GM19328 (cell line): Measurements from ENCODE around the gene IL17C.
"Not testable (repeated sequence)": the region's sequence is repeated elsewhere in the genome, so short reads cannot be mapped to it uniquely, and the experiment has no call there.

ENCODE experiments used
- ATAC-seq: cut with Tn5 transposase; IDR thresholded peaks from one replicate; pipeline ENCODE4 v1.9.1; 2021; ENCODE audit warnings: mild to moderate bottlenecking, moderate library complexity; ENCODE audit not compliant: unreplicated experiment

The IL17C gene

GRCh38 chr16:88656291-88656980, 18.1 kb downstream of the IL17C start:
- ATAC-seq, result no peak

- no peak for ATAC-seq
Measured at GRCh38 chr16:88657371-88657770, 19.0 kb downstream of the IL17C start.

GRCh38 chr16:88658714-88659113, 20.3 kb downstream of the IL17C start:
- no peak for ATAC-seq

- no peak for ATAC-seq
Measured at GRCh38 chr16:88659160-88659559, 20.8 kb downstream of the IL17C start.

GRCh38 chr16:88661468-88661867, 23.1 kb downstream of the IL17C start:
- ATAC-seq, result no peak

- ATAC-seq, result no peak
Measured at GRCh38 chr16:88662222-88662842, 24.0 kb downstream of the IL17C start.

GRCh38 chr16:88662843-88663606, 24.7 kb downstream of the IL17C start, which contains the start of gene MVD:
Gene MVD (minus strand): TSS chr16:88663091. CDS start chr16:88663080, 11 bp downstream.
- ATAC-seq, result peak; percentile 93

GRCh38 chr16:88665148-88665547, 26.8 kb downstream of the IL17C start:
- ATAC-seq, result no peak

- ATAC-seq, result no peak
Measured at GRCh38 chr16:88665570-88665969, 27.2 kb downstream of the IL17C start.

- no peak for ATAC-seq
Measured at GRCh38 chr16:88667461-88667860, 29.1 kb downstream of the IL17C start.

- ATAC-seq, result not testable (repeated sequence)
Measured at GRCh38 chr16:88669493-88669892, 31.1 kb downstream of the IL17C start.

GRCh38 chr16:88669980-88670379, 31.6 kb downstream of the IL17C start:
- ATAC-seq, result no peak

GRCh38 chr16:88671806-88672205, 33.4 kb downstream of the IL17C start:
- ATAC-seq, result no peak

- ATAC-seq, result no peak
Measured at GRCh38 chr16:88672776-88673175, 34.4 kb downstream of the IL17C start.

GRCh38 chr16:88673716-88674379, 35.5 kb downstream of the IL17C start:
- no peak for ATAC-seq

- ATAC-seq, result no peak
Measured at GRCh38 chr16:88676502-88677242, 38.3 kb downstream of the IL17C start.

GRCh38 chr16:88677721-88678120, 39.3 kb downstream of the IL17C start:
- no peak for ATAC-seq

GRCh38 chr16:88678224-88678979, 40.0 kb downstream of the IL17C start:
- ATAC-seq, result no peak

- ATAC-seq, result no peak
Measured at GRCh38 chr16:88680554-88681083, 42.2 kb downstream of the IL17C start.
